Measurements from ENCODE around the gene NAV2. TPM values are rescaled to one million over a fixed set of nuclear protein-coding genes. Genes with fewer than 3 reads are reported as not detected.

NAV2 gene
- total RNA-seq, 1 experiment from 2014 or later, result 46.3 TPM

GRCh38 chr11:19724765-19725164 lies 12.1 kb downstream of the NAV2 start:
- Histone ChIP-seq H3K27ac (ENCODE audit: insufficient read length, low read depth, low read length) (no peak overlapping the region), H4K20me1 (ENCODE audit: control insufficient read depth, insufficient read depth, insufficient read length) (no peaks in the 10 kb centered on the region), H3K9me3 (ENCODE audit: control insufficient read depth, low read depth, low read length) (no peaks in the 10 kb centered on the region), H2BK12ac (ENCODE audit: insufficient read length, low read depth, low read length) (no peak overlapping the region), H2AFZ (ENCODE audit: low read length) (no peak overlapping the region), H3K4ac (ENCODE audit: low read depth, low read length) (no peak overlapping the region), H3K14ac (ENCODE audit: insufficient read depth, low read length) (no peak overlapping the region), H3K23ac (ENCODE audit: insufficient read length, low read depth, low read length) (no peak overlapping the region), H3K9ac (ENCODE audit: extremely low read depth, insufficient read length, low read length) (no peak overlapping the region), H4K8ac (replicated peaks; ENCODE audit: insufficient read length, low read depth, low read length) (no peak overlapping the region), H4K5ac (ENCODE audit: insufficient read length, low read depth, low read length) (no peak overlapping the region), H3K27me3 (ENCODE audit: insufficient read depth, low read length) (no peaks in the 10 kb centered on the region; the same call in 1 of the 2 replicates), H2BK15ac (ENCODE audit: low read depth, low read length) (no peak overlapping the region), H3K4me2 (ENCODE audit: insufficient read depth, insufficient read length, low read length) (no peak overlapping the region), H3K79me2 (ENCODE audit: insufficient read depth, low read length) (no peaks in the 10 kb centered on the region), H2BK20ac (ENCODE audit: low read depth, low read length, poor library complexity, severe bottlenecking) (no peak overlapping the region), H3K18ac (ENCODE audit: insufficient read length, low read depth, low read length) (no peak overlapping the region), H3K79me1 (ENCODE audit: insufficient read depth, low read depth, low read length, poor library complexity, severe bottlenecking) (no peaks in the 10 kb centered on the region), H3K4me1 (ENCODE audit: insufficient read depth, low read length) (no peaks in the 10 kb centered on the region), H2BK120ac (ENCODE audit: low read depth, low read length, poor library complexity, severe bottlenecking) (no peak overlapping the region), H2AK5ac (ENCODE audit: insufficient read length, low read length) (no peak overlapping the region), H4K91ac (ENCODE audit: insufficient read length, low read depth, low read length) (no peak overlapping the region), H3K56ac (ENCODE audit: insufficient read length, low read depth, low read length) (no peak overlapping the region), H2BK5ac (ENCODE audit: insufficient read length, low read length) (no peak overlapping the region), H3T11ph (ENCODE audit: low read length) (no peak overlapping the region), H3K23me2 (ENCODE audit: insufficient read length, low read depth, low read length, poor library complexity, severe bottlenecking) (no peaks in the 10 kb centered on the region)
- no peak for DNase-seq
- no CpG with 5 or more reads among the region's 2 CpGs for WGBS (ENCODE audit: extremely low coverage, insufficient read length, low lambda C conversion rate)
- TF ChIP-seq CTCF (conservative IDR thresholded peaks at IDR 0.05), result no peak
- H3K9me3 Mint-ChIP-seq, result no peaks in the 10 kb centered on the region
- peaks cover 1% of the 10 kb centered on the region; the same call in 1 of the 2 replicates for H3K27me3 Mint-ChIP-seq (ENCODE audit: low read depth)
- no peak overlapping the region for H3K4me3 Mint-ChIP-seq
- H3K27ac Mint-ChIP-seq, result no peak overlapping the region
- H3K4me1 Mint-ChIP-seq, result no peaks in the 10 kb centered on the region; a peak in 2 of 4 replicates
- H3K36me3 Mint-ChIP-seq (ENCODE audit: insufficient read depth in 1 of 3, low read depth in 3 of 3), result no peaks in the 10 kb centered on the region; a peak in 1 of 7 replicates
